Gastroesophageal sphincter (tissue), 4 donors: ENCODE measurements around the gene CMC2. TPM values are rescaled to one million over a fixed set of nuclear protein-coding genes. Genes with fewer than 3 reads are reported as not detected.
A peak's percentile ranks its signal among the peaks of the same experiment; 100 is the strongest.

Experiments
- ATAC-seq: fragments of 150-250 bp; one replicate; pipeline ENCODE4 v1.9.1; 2016; ENCODE audit warnings: mild to moderate bottlenecking, moderate library complexity
- H3K27ac ChIP-seq, 4 donors: fragments of 200-600 bp; sonication (generic) in 3 of 4; 1 replicate in 3 of 4; 2 replicates in 1 of 4; pipeline ENCODE4 v1.5.1; 2016 to 2019
- H3K27me3 ChIP-seq: fragments of 200-600 bp; sonication (generic); one replicate; pipeline ENCODE4 v1.5.1; 2019
- H3K36me3 ChIP-seq, 2 donors: fragments of 200-600 bp; sonication (generic); one replicate each; pipeline ENCODE4 v1.5.1; 2019; ENCODE audit warnings: control low read depth in 1 of 2
- H3K4me1 ChIP-seq, 3 donors: fragments of 200-600 bp; sonication (generic); 1 replicate in 2 of 3; 2 replicates in 1 of 3; pipeline ENCODE4 v1.5.1; 2016 to 2019; ENCODE audit warnings: control low read depth in 2 of 3
- H3K4me3 ChIP-seq, 2 donors: fragments of 200-600 bp; sonication (generic); one replicate each; pipeline ENCODE4 v1.5.1; 2019; ENCODE audit warnings: mild to moderate bottlenecking in 1 of 2, moderate library complexity in 1 of 2
- H3K9me3 ChIP-seq, 3 donors: fragments of 200-600 bp; sonication (generic); one replicate each; pipeline ENCODE4 v1.5.1; 2017 to 2019; ENCODE audit warnings: control low read depth in 2 of 3
- EP300 ChIP-seq: sonication (generic); formaldehyde crosslinking; IDR thresholded peaks from one replicate; pipeline ENCODE4 v1.6.1; 2017; ENCODE audit warnings: antibody characterized with exemption, mild to moderate bottlenecking
- POLR2A ChIP-seq, 2 donors: fragments of 450-650 bp; IDR thresholded peaks; one replicate each; pipeline ENCODE4 v1.6.1; 2017; ENCODE audit warnings: antibody characterized with exemption in 2 of 2, mild to moderate bottlenecking in 2 of 2, moderate library complexity in 1 of 2
- POLR2AphosphoS5 ChIP-seq: sonication (generic); formaldehyde crosslinking; IDR thresholded peaks from one replicate; pipeline ENCODE4 v1.6.1; 2017; ENCODE audit warnings: antibody characterized with exemption
- WGBS, 2 donors: methylation state at CpG; one replicate each; pipeline ENCODE4 v1.1.5; 2018; ENCODE audit warnings: low coverage in 1 of 2; 5-methylcytosine and 5-hydroxymethylcytosine counted together
- total RNA-seq, 4 donors: library from RNA; depleted of rRNA; stranded (reverse); fragments of >200 nt; gene quantifications; one replicate each; pipeline ENCODE4 v1.1.0, GENCODE V29; 2016
- TF ChIP-seq, protein P1 (sequence below), 4 experiments: fragments of 200-600 bp in 2 of 4; fragments of 450-650 bp in 2 of 4; sonication (generic) in 1 of 4; IDR thresholded peaks; one replicate each; pipeline ENCODE4 v1.5.1; 2017 to 2019; ENCODE audit warnings: antibody characterized with exemption in 4 of 4, mild to moderate bottlenecking in 2 of 4, moderate library complexity in 2 of 4

CMC2 gene
- total RNA-seq, 4 donors from 2014 or later = 13.7 to 64.0 (median 38.2) TPM

DNA sequence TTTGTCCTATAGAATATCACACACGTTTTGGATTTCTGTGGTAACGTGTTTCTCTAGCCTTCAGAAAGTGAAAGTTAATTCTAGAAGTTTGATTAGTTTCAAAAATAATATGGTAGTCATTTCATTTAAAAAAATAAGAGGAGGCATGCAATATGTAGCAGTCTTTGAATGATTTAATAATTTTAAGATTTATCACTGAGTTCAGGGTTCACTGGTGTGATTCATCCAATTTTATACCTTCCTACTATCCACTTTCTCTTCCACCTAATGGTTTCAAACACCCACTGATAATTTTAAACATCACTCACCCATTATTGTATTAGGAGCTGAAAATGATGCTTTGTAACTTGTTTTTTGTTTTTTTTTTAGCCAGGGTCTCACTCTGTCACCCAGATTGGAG lies 42.3 kb downstream of the CMC2 start:
- Histone ChIP-seq H3K36me3 (peaks cover 0 to 8% of the 10 kb centered on the region in 2 donors), H3K9me3 (peaks cover 0 to 11% (median 0%) of the 10 kb centered on the region in 3 donors), H3K4me3 (no peak overlapping the region), H3K27ac (no peak overlapping the region), H3K27me3 (no peaks in the 10 kb centered on the region), H3K4me1 (no peaks in the 10 kb centered on the region)
- no peak for TF ChIP-seq POLR2AphosphoS5
- no peak for TF ChIP-seq POLR2A (IDR thresholded peaks at IDR 0.05)
- no peak for TF ChIP-seq EP300
- TF ChIP-seq, protein P1, sequence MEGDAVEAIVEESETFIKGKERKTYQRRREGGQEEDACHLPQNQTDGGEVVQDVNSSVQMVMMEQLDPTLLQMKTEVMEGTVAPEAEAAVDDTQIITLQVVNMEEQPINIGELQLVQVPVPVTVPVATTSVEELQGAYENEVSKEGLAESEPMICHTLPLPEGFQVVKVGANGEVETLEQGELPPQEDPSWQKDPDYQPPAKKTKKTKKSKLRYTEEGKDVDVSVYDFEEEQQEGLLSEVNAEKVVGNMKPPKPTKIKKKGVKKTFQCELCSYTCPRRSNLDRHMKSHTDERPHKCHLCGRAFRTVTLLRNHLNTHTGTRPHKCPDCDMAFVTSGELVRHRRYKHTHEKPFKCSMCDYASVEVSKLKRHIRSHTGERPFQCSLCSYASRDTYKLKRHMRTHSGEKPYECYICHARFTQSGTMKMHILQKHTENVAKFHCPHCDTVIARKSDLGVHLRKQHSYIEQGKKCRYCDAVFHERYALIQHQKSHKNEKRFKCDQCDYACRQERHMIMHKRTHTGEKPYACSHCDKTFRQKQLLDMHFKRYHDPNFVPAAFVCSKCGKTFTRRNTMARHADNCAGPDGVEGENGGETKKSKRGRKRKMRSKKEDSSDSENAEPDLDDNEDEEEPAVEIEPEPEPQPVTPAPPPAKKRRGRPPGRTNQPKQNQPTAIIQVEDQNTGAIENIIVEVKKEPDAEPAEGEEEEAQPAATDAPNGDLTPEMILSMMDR (IDR thresholded peaks at IDR 0.05) = no peak
- ATAC-seq = no peak
- 41 to 50% methylated on average over 2 of the region's 2 CpGs for WGBS, 2 donors

DNA sequence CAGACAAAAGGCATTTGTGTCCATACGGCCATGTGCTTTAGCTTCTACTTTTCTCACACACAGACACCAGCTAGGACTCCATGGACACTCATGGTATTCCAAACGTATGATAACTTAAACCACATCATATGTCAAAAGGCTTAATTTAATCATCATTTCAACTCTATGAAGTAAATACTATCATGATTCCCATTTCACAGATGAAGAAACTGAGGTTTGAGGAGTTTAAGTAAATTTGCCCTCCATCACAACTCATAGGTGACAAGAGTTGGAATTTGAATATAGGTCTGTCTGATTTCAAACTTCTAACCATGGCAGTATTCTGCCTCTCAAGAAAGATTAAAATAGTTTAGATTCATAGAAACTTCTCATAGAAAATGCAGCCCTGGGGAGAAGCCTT lies 43.8 kb downstream of the CMC2 start:
- TF ChIP-seq POLR2AphosphoS5 (no peak), EP300 (no peak), POLR2A (IDR thresholded peaks at IDR 0.05) (no peak)
- TF ChIP-seq, protein P1 (IDR thresholded peaks at IDR 0.05) = no peak
- Histone ChIP-seq H3K9me3 (peaks cover 0 to 25% (median 0%) of the 10 kb centered on the region in 3 donors), H3K4me1 (no peaks in the 10 kb centered on the region), H3K4me3 (no peak overlapping the region), H3K36me3 (no peaks in the 10 kb centered on the region), H3K27ac (no peak overlapping the region), H3K27me3 (no peaks in the 10 kb centered on the region)
- ATAC-seq = no peak
- 54 to 77% methylated on average over 2 of the region's 2 CpGs for WGBS, 2 donors

DNA sequence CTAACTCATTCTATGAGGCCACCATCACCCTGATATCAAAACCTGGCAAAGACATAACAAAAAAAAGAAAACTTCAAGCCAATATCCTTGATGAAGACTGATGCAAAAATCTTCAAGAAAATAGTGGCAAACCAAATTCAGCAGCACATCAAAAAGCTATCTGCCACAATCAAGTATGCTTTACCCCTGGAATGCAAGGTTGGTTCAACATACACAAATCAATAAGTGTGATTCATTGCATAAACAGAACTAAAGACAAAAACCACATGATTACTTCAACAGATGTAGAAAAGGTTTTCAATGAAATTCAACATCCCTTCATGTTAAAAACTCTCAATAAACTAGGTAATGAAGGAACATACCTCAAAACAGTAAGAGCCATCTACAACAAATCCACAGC lies 48.4 kb downstream of the CMC2 start:
- H3K4me1 ChIP-seq = no peaks in the 10 kb centered on the region
- H3K27me3 ChIP-seq = no peaks in the 10 kb centered on the region
- no peak for ATAC-seq
- TF ChIP-seq EP300 (no peak), POLR2A (IDR thresholded peaks at IDR 0.05) (no peak), POLR2AphosphoS5 (no peak)
- TF ChIP-seq, protein P1 (IDR thresholded peaks at IDR 0.05) = no peak
- no peak overlapping the region for H3K27ac ChIP-seq
- no peaks in the 10 kb centered on the region for H3K36me3 ChIP-seq
- H3K9me3 ChIP-seq = peaks cover 0 to 41% (median 0%) of the 10 kb centered on the region in 3 donors
- H3K4me3 ChIP-seq = no peak overlapping the region

DNA sequence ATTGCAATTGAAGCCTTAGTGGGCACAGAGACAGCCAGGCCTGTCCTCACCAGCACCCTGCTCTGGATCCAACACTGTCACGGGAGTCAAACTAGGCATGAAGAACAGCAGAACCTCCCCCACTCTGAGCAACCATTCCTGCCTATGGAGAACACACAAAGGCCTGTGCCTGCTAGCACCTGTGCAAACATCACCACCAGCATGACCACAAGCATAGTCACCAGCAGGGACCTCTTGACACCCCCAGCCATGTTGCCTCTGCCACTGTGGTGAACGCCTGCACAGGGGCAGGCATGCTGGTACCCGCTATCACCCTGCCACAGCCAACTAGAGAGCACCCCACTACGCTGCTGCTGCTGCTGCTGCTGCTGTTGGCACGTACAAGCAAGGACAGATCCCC lies 51.7 kb downstream of the CMC2 start:
- no peak overlapping the region for H3K27ac ChIP-seq
- no peak for ATAC-seq
- H3K4me1 ChIP-seq = no peaks in the 10 kb centered on the region
- no peaks in the 10 kb centered on the region for H3K27me3 ChIP-seq
- no peak overlapping the region for H3K4me3 ChIP-seq
- no peaks in the 10 kb centered on the region for H3K36me3 ChIP-seq
- TF ChIP-seq EP300 = no peak
- 83% methylated on average over 1 of the region's 5 CpGs; no CpG with 5 or more reads in 1 of the 2 donors for WGBS, 2 donors
- peaks cover 0 to 40% (median 0%) of the 10 kb centered on the region in 3 donors for H3K9me3 ChIP-seq

DNA sequence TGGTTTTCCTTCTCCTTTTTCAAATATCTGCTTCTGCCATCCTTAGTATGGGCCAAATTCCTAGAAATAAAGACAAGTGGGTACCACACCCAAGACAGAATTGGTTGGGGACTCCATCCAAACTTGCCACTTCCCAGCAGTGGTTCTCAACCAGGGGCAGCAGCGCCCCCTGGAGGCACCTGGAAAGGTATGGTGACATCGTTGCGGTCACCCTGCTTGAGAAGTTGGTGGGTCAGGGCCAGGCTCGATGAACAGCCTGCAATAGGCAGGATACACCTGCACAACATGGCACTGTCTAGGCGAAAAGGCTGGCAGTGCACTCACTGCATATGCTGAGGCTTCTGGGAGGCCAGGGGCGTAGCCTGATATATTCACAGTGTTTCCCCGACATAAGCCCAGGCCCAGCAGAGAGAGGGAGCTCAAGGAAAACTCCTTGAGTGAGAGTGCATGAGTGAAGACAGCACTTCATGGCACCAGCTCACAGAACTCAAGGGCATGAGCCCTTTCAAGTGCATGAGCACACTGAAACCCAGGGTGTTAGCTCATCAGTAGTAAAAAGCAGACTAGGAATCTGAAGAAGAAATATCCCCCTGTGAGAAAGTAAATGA lies 57.7 kb downstream of the CMC2 start:
- Histone ChIP-seq H3K4me3 (no peak overlapping the region), H3K27ac (no peak overlapping the region), H3K4me1 (no peaks in the 10 kb centered on the region), H3K9me3 (peaks cover 0 to 4% (median 0%) of the 10 kb centered on the region in 3 donors), H3K27me3 (no peaks in the 10 kb centered on the region), H3K36me3 (no peaks in the 10 kb centered on the region)
- no peak for TF ChIP-seq EP300
- TF ChIP-seq, protein P1 (IDR thresholded peaks at IDR 0.05) = peak in 3 of 4 experiments; percentile 9 to 72 (median 46)
- no peak for ATAC-seq
- no CpG with 5 or more reads among the region's 7 CpGs for WGBS, 2 donors
